ENCODE results near the gene ADAMTSL3.

ADAMTSL3 gene

GRCh38 chr15:83682476-83683088 lies 28.7 kb downstream of the ADAMTSL3 start:
- no peak overlapping the region for H2AFZ ChIP-seq (ENCODE audit: low read depth, low read length)
- H3K4me1 ChIP-seq (ENCODE audit: low read length): no peaks in the 10 kb centered on the region
- peaks cover 10% of the 10 kb centered on the region for H3K27me3 ChIP-seq (ENCODE audit: low read depth, low read length)
- no peaks in the 10 kb centered on the region for H3K9me3 ChIP-seq (ENCODE audit: insufficient read depth, low read length)
- H3K79me2 ChIP-seq (ENCODE audit: low read length): no peaks in the 10 kb centered on the region
- H3K9ac ChIP-seq (ENCODE audit: low read length): no peak overlapping the region
- no peaks in the 10 kb centered on the region for H4K20me1 ChIP-seq (ENCODE audit: insufficient read depth, low read length)
- H3K27ac ChIP-seq (ENCODE audit: low read length): no peak overlapping the region
- TF ChIP-seq, protein P1, sequence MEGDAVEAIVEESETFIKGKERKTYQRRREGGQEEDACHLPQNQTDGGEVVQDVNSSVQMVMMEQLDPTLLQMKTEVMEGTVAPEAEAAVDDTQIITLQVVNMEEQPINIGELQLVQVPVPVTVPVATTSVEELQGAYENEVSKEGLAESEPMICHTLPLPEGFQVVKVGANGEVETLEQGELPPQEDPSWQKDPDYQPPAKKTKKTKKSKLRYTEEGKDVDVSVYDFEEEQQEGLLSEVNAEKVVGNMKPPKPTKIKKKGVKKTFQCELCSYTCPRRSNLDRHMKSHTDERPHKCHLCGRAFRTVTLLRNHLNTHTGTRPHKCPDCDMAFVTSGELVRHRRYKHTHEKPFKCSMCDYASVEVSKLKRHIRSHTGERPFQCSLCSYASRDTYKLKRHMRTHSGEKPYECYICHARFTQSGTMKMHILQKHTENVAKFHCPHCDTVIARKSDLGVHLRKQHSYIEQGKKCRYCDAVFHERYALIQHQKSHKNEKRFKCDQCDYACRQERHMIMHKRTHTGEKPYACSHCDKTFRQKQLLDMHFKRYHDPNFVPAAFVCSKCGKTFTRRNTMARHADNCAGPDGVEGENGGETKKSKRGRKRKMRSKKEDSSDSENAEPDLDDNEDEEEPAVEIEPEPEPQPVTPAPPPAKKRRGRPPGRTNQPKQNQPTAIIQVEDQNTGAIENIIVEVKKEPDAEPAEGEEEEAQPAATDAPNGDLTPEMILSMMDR (IDR thresholded peaks at IDR 0.05; ENCODE audit: low read depth, low read length): no peak
- TF ChIP-seq EZH2phosphoT487 (IDR thresholded peaks at IDR 0.05; ENCODE audit: low read depth): no peak
- no peaks in the 10 kb centered on the region for H3K36me3 ChIP-seq (replicated peaks; ENCODE audit: low read depth, low read length)
- H3K4me2 ChIP-seq (ENCODE audit: low read length): no peak overlapping the region
- H3K4me3 ChIP-seq (ENCODE audit: low read length): no peak overlapping the region

GRCh38 chr15:83685916-83686332 lies 32.0 kb downstream of the ADAMTSL3 start:
- H3K27ac ChIP-seq (ENCODE audit: low read length): no peak overlapping the region
- TF ChIP-seq, protein P1 (IDR thresholded peaks at IDR 0.05; ENCODE audit: low read depth, low read length): no peak
- TF ChIP-seq EZH2phosphoT487 (IDR thresholded peaks at IDR 0.05; ENCODE audit: low read depth): no peak
- H3K9ac ChIP-seq (ENCODE audit: low read length): no peak overlapping the region
- no peak overlapping the region for H3K4me3 ChIP-seq (ENCODE audit: low read length)
- no peaks in the 10 kb centered on the region for H3K4me1 ChIP-seq (ENCODE audit: low read length)
- peaks cover 20% of the 10 kb centered on the region for H3K27me3 ChIP-seq (ENCODE audit: low read depth, low read length)
- H3K79me2 ChIP-seq (ENCODE audit: low read length): no peaks in the 10 kb centered on the region
- H2AFZ ChIP-seq (ENCODE audit: low read depth, low read length): no peak overlapping the region
- no peak overlapping the region for H3K4me2 ChIP-seq (ENCODE audit: low read length)
- H3K9me3 ChIP-seq (ENCODE audit: insufficient read depth, low read length): no peaks in the 10 kb centered on the region
- H4K20me1 ChIP-seq (ENCODE audit: insufficient read depth, low read length): no peaks in the 10 kb centered on the region
- H3K36me3 ChIP-seq (replicated peaks; ENCODE audit: low read depth, low read length): no peaks in the 10 kb centered on the region

- Histone ChIP-seq H3K36me3 (replicated peaks; ENCODE audit: low read depth, low read length) (no peaks in the 10 kb centered on the region), H4K20me1 (ENCODE audit: insufficient read depth, low read length) (no peaks in the 10 kb centered on the region), H3K4me1 (ENCODE audit: low read length) (no peaks in the 10 kb centered on the region), H3K79me2 (ENCODE audit: low read length) (no peaks in the 10 kb centered on the region), H3K9me3 (ENCODE audit: insufficient read depth, low read length) (no peaks in the 10 kb centered on the region), H3K4me2 (ENCODE audit: low read length) (no peak overlapping the region), H3K27ac (ENCODE audit: low read length) (no peak overlapping the region), H3K9ac (ENCODE audit: low read length) (no peak overlapping the region), H3K4me3 (ENCODE audit: low read length) (no peak overlapping the region), H2AFZ (ENCODE audit: low read depth, low read length) (no peak overlapping the region), H3K27me3 (ENCODE audit: low read depth, low read length) (peaks cover 23% of the 10 kb centered on the region)
- no peak for TF ChIP-seq EZH2phosphoT487 (IDR thresholded peaks at IDR 0.05; ENCODE audit: low read depth)
- TF ChIP-seq, protein P1 (IDR thresholded peaks at IDR 0.05; ENCODE audit: low read depth, low read length): no peak
Observed at GRCh38 chr15:83688201-83688600, 34.3 kb downstream of the ADAMTSL3 start.

DNA sequence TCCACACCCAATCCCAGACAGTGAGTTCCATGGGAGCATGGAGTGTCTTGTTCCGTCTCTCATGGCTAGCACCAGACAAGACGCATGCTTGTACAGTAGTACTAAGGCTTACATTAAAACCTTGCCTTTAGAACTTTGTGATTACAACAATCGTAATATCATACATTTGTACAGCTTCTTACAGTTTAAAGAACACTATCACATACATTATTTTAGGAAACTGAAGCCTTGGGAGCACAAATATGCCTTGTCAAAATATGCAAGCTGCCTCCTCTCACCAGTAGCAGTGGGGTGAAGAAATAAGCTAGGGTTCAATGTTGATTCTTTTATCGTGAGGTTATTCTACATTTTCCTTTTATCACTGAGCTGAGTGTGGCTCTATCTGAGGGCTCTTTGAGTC lies 36.8 kb downstream of the ADAMTSL3 start:
- Histone ChIP-seq H3K27me3 (ENCODE audit: low read depth, low read length) (peaks cover 19% of the 10 kb centered on the region; the same call in 1 of the 2 replicates), H3K27ac (ENCODE audit: low read length) (no peak overlapping the region), H3K4me3 (ENCODE audit: low read length) (no peak overlapping the region), H3K4me2 (ENCODE audit: low read length) (no peak overlapping the region), H3K79me2 (ENCODE audit: low read length) (no peaks in the 10 kb centered on the region), H2AFZ (ENCODE audit: low read depth, low read length) (no peak overlapping the region), H4K20me1 (ENCODE audit: insufficient read depth, low read length) (no peaks in the 10 kb centered on the region), H3K4me1 (ENCODE audit: low read length) (no peaks in the 10 kb centered on the region), H3K9me3 (ENCODE audit: insufficient read depth, low read length) (no peaks in the 10 kb centered on the region), H3K36me3 (replicated peaks; ENCODE audit: low read depth, low read length) (no peaks in the 10 kb centered on the region), H3K9ac (ENCODE audit: low read length) (no peak overlapping the region)
- no peak for TF ChIP-seq EZH2phosphoT487 (IDR thresholded peaks at IDR 0.05; ENCODE audit: low read depth)
- TF ChIP-seq, protein P1 (IDR thresholded peaks at IDR 0.05; ENCODE audit: low read depth, low read length): no peak
